CD4-positive, alpha-beta T cell treated with Interleukin-17A for 1 hour (primary cell): ENCODE data around the gene GNPDA2.

Experiments used
- DNase-seq: peaks from one replicate; pipeline ENCODE4 v3.0.0-alpha.2; 2020

The GNPDA2 gene

GRCh38 chr4:44678094-44679041 lies 48.0 kb downstream of the GNPDA2 start, which contains the start of gene GUF1:
GUF1 (plus strand) TSS chr4:44678420; CDS start chr4:44678623, 203 bp downstream.
- peak; percentile 90 for DNase-seq

GRCh38 chr4:44675366-44675765 lies 51.0 kb downstream of the GNPDA2 start:
- DNase-seq: no peak

GRCh38 chr4:44674471-44674870 lies 51.9 kb downstream of the GNPDA2 start:
- DNase-seq: no peak

GRCh38 chr4:44671636-44672035 lies 54.7 kb downstream of the GNPDA2 start:
- no peak for DNase-seq

GRCh38 chr4:44670506-44671199 lies 55.7 kb downstream of the GNPDA2 start:
- no peak for DNase-seq

- no peak for DNase-seq
Observed at GRCh38 chr4:44668526-44668925, 57.8 kb downstream of the GNPDA2 start.

GRCh38 chr4:44663539-44664263 lies 62.7 kb downstream of the GNPDA2 start:
- DNase-seq: no peak

GRCh38 chr4:44662623-44663005 lies 63.7 kb downstream of the GNPDA2 start:
- DNase-seq: no peak

GRCh38 chr4:44661940-44662622 lies 64.3 kb downstream of the GNPDA2 start:
- DNase-seq: no peak

GRCh38 chr4:44660396-44660795 lies 66.0 kb downstream of the GNPDA2 start:
- no peak for DNase-seq

GRCh38 chr4:44652002-44652401 lies 74.4 kb downstream of the GNPDA2 start:
- DNase-seq: no peak
